WTC11 (cell line): ENCODE measurements around the gene ZNF574. TPM values are rescaled to one million over a fixed set of nuclear protein-coding genes. Genes with fewer than 3 reads are reported as not detected.
"Not testable (repeated sequence)": the region's sequence is repeated elsewhere in the genome, so short reads cannot be mapped to it uniquely, and the experiment has no call there.

Experiments
- ATAC-seq: fragments of 200-7000 bp; cut with Tn5 transposase; 2 replicates; pipeline ENCODE4 v1.10.0; 2021; ENCODE audit warnings: mild to moderate bottlenecking, moderate library complexity
- CTCF ChIA-PET: fragments of 300-600 bp; sonication (Branson Sonifier 250); formaldehyde crosslinking; loops from one replicate; lab custom pipeline; 2021; ENCODE audit warnings: antibody characterized with exemption; lab: Charles Lee
- POLR2A ChIA-PET: fragments of 350-600 bp; sonication (Branson Sonifier 250); formaldehyde crosslinking; loops from one replicate; lab custom pipeline; 2021; ENCODE audit warnings: antibody characterized with exemption; lab: Charles Lee
- DNase-seq: peaks from one replicate; pipeline ENCODE4 v3.0.0; 2021; ENCODE audit warnings: low spot score
- H3K27ac Mint-ChIP-seq: 2 replicates; pipeline ENCODE4 v1.8.0; 2021; ENCODE audit warnings: mixed read lengths
- H3K27me3 Mint-ChIP-seq: 2 replicates; pipeline ENCODE4 v1.8.0; 2021; ENCODE audit warnings: low read depth, mild to moderate bottlenecking, moderate library complexity, mixed read lengths
- H3K36me3 Mint-ChIP-seq: 2 replicates; pipeline ENCODE4 v1.8.0; 2021; ENCODE audit warnings: mixed read lengths
- H3K4me1 Mint-ChIP-seq: 2 replicates; pipeline ENCODE4 v1.8.0; 2022; ENCODE audit warnings: mixed read lengths
- H3K4me3 Mint-ChIP-seq: 2 replicates; pipeline ENCODE4 v1.8.0; 2021; ENCODE audit warnings: mild to moderate bottlenecking, moderate library complexity, mixed read lengths
- H3K9me3 Mint-ChIP-seq: 2 replicates; pipeline ENCODE4 v1.8.0; 2021; ENCODE audit warnings: mixed read lengths
- CTCF ChIP-seq: fragments of 200-600 bp; IDR thresholded peaks from 2 replicates; pipeline ENCODE4 v1.8.0; 2022; ENCODE audit warnings: antibody characterized with exemption
- GTF2I ChIP-seq: fragments of 250-450 bp; sonication (Bioruptor Pico); conservative IDR thresholded peaks from 2 replicates; pipeline ENCODE4 v1.4.0; 2021; ENCODE audit warnings: mild to moderate bottlenecking
- NR1H2 ChIP-seq: sonication (generic); formaldehyde crosslinking; IDR thresholded peaks from 2 replicates; pipeline ENCODE4 v1.9.0; 2021; ENCODE audit warnings: mild to moderate bottlenecking, moderate library complexity, missing genetic modification reagents
- PREB ChIP-seq: sonication (generic); formaldehyde crosslinking; IDR thresholded peaks from 2 replicates; pipeline ENCODE4 v1.8.1; 2022; ENCODE audit warnings: mild to moderate bottlenecking, missing genetic modification reagents, moderate library complexity, borderline replicate concordance
- USF2 ChIP-seq: sonication (generic); formaldehyde crosslinking; IDR thresholded peaks from 2 replicates; pipeline ENCODE4 v1.8.1; 2023; ENCODE audit warnings: mild to moderate bottlenecking, missing genetic modification reagents, moderate library complexity
- ZMAT4 ChIP-seq: fragments of 250-450 bp; sonication (Bioruptor Pico); IDR thresholded peaks from 2 replicates; pipeline ENCODE4 v1.9.0; 2021; ENCODE audit warnings: mild to moderate bottlenecking
- ZNF219 ChIP-seq: sonication (generic); formaldehyde crosslinking; IDR thresholded peaks from 2 replicates; pipeline ENCODE4 v1.8.0; 2023; ENCODE audit warnings: missing genetic modification reagents, mild to moderate bottlenecking, borderline replicate concordance
- ZNF317 ChIP-seq: sonication (generic); formaldehyde crosslinking; IDR thresholded peaks from 2 replicates; pipeline ENCODE4 v1.8.1; 2023; ENCODE audit warnings: low read depth, mild to moderate bottlenecking, moderate library complexity, missing genetic modification reagents, borderline replicate concordance
- total RNA-seq: library from RNA; stranded (reverse); gene quantifications from 3 replicates; pipeline ENCODE4 v1.2.3, GENCODE V29; 2021
- TF ChIP-seq, protein P1 (sequence below): sonication (generic); formaldehyde crosslinking; IDR thresholded peaks from 2 replicates; pipeline ENCODE4 v1.8.0; 2022; ENCODE audit warnings: mild to moderate bottlenecking, missing genetic modification reagents
- TF ChIP-seq, protein P2 (sequence below): sonication (generic); formaldehyde crosslinking; IDR thresholded peaks from 2 replicates; pipeline ENCODE4 v1.8.1; 2022; ENCODE audit warnings: mild to moderate bottlenecking, moderate library complexity, missing genetic modification reagents

ZNF574 gene
- total RNA-seq, 1 experiment from 2014 or later = 30.6 TPM

- no peak for TF ChIP-seq PREB (CRISPR knock-in tag)
- TF ChIP-seq, protein P1, sequence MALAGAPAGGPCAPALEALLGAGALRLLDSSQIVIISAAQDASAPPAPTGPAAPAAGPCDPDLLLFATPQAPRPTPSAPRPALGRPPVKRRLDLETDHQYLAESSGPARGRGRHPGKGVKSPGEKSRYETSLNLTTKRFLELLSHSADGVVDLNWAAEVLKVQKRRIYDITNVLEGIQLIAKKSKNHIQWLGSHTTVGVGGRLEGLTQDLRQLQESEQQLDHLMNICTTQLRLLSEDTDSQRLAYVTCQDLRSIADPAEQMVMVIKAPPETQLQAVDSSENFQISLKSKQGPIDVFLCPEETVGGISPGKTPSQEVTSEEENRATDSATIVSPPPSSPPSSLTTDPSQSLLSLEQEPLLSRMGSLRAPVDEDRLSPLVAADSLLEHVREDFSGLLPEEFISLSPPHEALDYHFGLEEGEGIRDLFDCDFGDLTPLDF (CRISPR knock-in tag) = no peak
Measured at GRCh38 chr19:42030645-42031440, 45.1 kb upstream of the ZNF574 start (continued).

DNA sequence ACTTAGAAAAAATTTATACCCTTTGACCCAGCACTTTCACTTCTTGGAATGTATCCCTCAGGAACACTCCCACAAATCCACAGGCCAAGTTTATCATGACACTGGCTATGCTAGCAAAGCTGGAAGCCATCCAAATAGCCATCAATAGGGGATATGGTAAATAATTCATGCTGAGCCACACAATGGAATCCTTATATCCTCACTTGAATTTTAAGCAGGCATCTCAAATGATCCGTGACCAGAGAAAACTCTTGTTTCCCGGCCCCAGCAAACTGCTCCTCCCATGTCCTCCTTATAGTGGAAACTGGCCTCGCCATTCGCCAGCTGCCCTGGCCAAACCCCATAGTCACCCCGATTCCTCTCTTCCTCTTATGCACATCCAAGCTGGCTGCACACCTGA, 43.5 kb upstream of the ZNF574 start:
- ATAC-seq (peak; percentile 51), DNase-seq (peak; percentile 37)
- peak overlapping the region; percentile 82 for H3K27ac Mint-ChIP-seq
- TF ChIP-seq USF2 (CRISPR knock-in tag) (no peak), NR1H2 (no peak), ZMAT4 (peak; percentile 81; the same call in 1 of the 2 replicates)
- ChIA-PET CTCF (interaction anchor here (0.6 to 1.3 kb wide), 2 partner anchors 9 to 226 kb away, joined by 4 to 5 read pairs; no protein-coding TSS in a partner anchor), POLR2A (no interaction called here)
- H3K27me3 Mint-ChIP-seq = no peaks in the 10 kb centered on the region
- peaks cover 18% of the 10 kb centered on the region; the same call in 1 of the 2 replicates for H3K36me3 Mint-ChIP-seq
- H3K9me3 Mint-ChIP-seq = no peaks in the 10 kb centered on the region
- H3K4me3 Mint-ChIP-seq = no peak overlapping the region
- H3K4me1 Mint-ChIP-seq = peaks cover 49% of the 10 kb centered on the region

DNA sequence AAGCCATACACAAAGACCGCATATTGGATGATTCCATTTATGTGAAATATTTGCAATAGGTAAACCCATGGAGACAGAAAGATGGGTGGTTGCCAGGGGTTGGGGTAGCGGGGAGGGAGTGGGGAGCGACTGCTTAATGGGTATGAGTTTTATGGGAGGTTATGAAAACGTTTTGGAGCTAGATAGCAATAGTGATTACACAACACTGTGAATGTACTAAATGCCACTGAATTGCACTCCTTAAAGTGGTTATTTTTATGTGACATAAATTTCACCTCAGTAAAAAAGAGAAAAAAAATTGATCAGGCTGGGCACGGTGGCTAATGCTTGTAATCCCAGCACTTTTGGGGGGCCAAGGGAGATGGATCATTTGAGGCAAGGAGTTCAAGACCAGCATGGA, 42.6 kb upstream of the ZNF574 start:
- Mint-ChIP-seq H3K4me1 (peaks cover 47% of the 10 kb centered on the region), H3K27ac (no peak overlapping the region), H3K36me3 (peaks cover 25% of the 10 kb centered on the region), H3K4me3 (no peak overlapping the region)
- ATAC-seq (no peak), DNase-seq (no peak)
- CTCF ChIA-PET = interaction anchor here (1.7 to 1.9 kb wide), 2 partner anchors 12 to 34 kb away, joined by 15 to 19 read pairs; no protein-coding TSS in a partner anchor
- TF ChIP-seq, protein P2, sequence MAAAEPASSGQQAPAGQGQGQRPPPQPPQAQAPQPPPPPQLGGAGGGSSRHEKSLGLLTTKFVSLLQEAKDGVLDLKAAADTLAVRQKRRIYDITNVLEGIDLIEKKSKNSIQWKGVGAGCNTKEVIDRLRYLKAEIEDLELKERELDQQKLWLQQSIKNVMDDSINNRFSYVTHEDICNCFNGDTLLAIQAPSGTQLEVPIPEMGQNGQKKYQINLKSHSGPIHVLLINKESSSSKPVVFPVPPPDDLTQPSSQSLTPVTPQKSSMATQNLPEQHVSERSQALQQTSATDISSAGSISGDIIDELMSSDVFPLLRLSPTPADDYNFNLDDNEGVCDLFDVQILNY (CRISPR knock-in tag) = no peak
- TF ChIP-seq GTF2I (CRISPR knock-in tag) (no peak), ZNF317 (CRISPR knock-in tag) (no peak), ZNF219 (CRISPR knock-in tag) (no peak)
- TF ChIP-seq, all 79 proteins: peak for 0
- POLR2A ChIA-PET = no interaction called here
- H3K27me3 Mint-ChIP-seq = no peaks in the 10 kb centered on the region
- H3K9me3 Mint-ChIP-seq = no peaks in the 10 kb centered on the region

DNA sequence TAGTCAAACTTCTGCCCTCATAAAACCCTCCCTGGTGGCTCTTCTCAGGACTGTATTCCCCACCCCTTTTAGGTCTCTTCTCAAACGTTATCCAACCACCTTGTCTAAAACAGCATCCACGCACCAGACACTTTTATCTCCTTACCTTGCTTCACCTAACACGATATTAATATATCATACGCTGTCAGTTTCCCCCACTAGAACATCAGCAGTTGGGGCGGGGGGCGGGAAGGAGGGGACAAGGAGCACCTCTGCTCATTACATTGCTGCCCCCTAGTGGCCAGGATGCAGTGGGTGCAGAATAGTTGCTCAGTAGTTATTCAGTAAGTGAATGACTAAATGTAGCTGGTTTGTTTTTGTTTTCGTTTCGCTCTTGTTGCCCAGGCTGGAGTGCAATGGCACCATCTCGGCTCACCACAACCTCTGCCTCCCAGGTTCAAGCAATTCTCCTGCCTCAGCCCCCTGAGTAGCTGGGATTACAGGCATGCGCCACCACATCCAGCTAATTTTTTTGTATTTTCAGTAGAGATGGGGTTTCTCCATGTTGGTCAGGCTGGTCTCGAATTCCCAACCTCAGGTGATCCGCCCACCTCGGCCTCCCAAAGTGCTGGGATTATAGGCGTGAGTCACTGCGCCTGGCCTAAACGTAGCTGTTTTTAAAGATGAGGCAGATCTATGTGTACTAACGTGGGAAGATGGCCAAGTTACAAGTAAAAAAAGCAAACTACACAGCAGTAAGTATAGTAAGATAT, 41.1 kb upstream of the ZNF574 start:
- not testable (repeated sequence) for H3K27me3 Mint-ChIP-seq
- H3K36me3 Mint-ChIP-seq = peaks cover 31% of the 10 kb centered on the region
- H3K27ac Mint-ChIP-seq = peak overlapping the region; percentile 91
- CTCF ChIA-PET = interaction anchor here (0.5 to 1.9 kb wide), 57 partner anchors 8 to 1462 kb away, joined by 3 to 50 read pairs (median 5); partner anchors contain the start of genes ERF, ERFL, GRIK5 and RABAC1
- DNase-seq (peak; percentile 72), ATAC-seq (peak; percentile 75)
- POLR2A ChIA-PET = interaction anchor here (0.8 kb wide), 1 partner anchor 75 kb away, joined by 3 read pairs; the partner anchor contains the start of gene RABAC1
- peaks cover 40% of the 10 kb centered on the region for H3K4me1 Mint-ChIP-seq
- peak overlapping the region; percentile 55 for H3K4me3 Mint-ChIP-seq
- TF ChIP-seq CTCF = peak; percentile 93
- TF ChIP-seq, all 79 proteins: peak for 1; not testable (repeated sequence) for 78
- H3K9me3 Mint-ChIP-seq = not testable (repeated sequence)
